ENCODE data around the gene PCP2. TPM values are rescaled to one million over a fixed set of nuclear protein-coding genes. Genes with fewer than 3 reads are reported as not detected.

PCP2 gene
- total RNA-seq, 4 donors from 2014 or later = 1.6 to 9.9 (median 1.6) TPM

GRCh38 chr19:7661744-7662538, 28.4 kb upstream of the PCP2 start:
- WGBS = 74% methylated on average over 8 of the region's 8 CpGs
- Histone ChIP-seq H3K4me1 (no peaks in the 10 kb centered on the region), H3K36me3 (no peaks in the 10 kb centered on the region), H3K4me3 (no peak overlapping the region), H3K9me3 (no peaks in the 10 kb centered on the region), H3K27ac (no peak overlapping the region), H3K27me3 (peaks cover 16% of the 10 kb centered on the region)
- DNase-seq (ENCODE audit: low spot score in 2 of 2) = no peak
- TF ChIP-seq EP300 (IDR thresholded peaks at IDR 0.05) = no peak
- TF ChIP-seq POLR2A (IDR thresholded peaks at IDR 0.05) = no peak
- TF ChIP-seq, protein P1, sequence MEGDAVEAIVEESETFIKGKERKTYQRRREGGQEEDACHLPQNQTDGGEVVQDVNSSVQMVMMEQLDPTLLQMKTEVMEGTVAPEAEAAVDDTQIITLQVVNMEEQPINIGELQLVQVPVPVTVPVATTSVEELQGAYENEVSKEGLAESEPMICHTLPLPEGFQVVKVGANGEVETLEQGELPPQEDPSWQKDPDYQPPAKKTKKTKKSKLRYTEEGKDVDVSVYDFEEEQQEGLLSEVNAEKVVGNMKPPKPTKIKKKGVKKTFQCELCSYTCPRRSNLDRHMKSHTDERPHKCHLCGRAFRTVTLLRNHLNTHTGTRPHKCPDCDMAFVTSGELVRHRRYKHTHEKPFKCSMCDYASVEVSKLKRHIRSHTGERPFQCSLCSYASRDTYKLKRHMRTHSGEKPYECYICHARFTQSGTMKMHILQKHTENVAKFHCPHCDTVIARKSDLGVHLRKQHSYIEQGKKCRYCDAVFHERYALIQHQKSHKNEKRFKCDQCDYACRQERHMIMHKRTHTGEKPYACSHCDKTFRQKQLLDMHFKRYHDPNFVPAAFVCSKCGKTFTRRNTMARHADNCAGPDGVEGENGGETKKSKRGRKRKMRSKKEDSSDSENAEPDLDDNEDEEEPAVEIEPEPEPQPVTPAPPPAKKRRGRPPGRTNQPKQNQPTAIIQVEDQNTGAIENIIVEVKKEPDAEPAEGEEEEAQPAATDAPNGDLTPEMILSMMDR (IDR thresholded peaks at IDR 0.05) = no peak
- TF ChIP-seq POLR2AphosphoS5 (IDR thresholded peaks at IDR 0.05) = no peak

- Histone ChIP-seq H3K27ac (no peak overlapping the region), H3K9me3 (no peaks in the 10 kb centered on the region), H3K4me3 (no peak overlapping the region), H3K36me3 (no peaks in the 10 kb centered on the region), H3K4me1 (no peaks in the 10 kb centered on the region), H3K27me3 (peaks cover 3% of the 10 kb centered on the region)
- no peak for DNase-seq (ENCODE audit: low spot score in 2 of 2)
- TF ChIP-seq POLR2A (IDR thresholded peaks at IDR 0.05) = no peak
- TF ChIP-seq POLR2AphosphoS5 (IDR thresholded peaks at IDR 0.05) = no peak
- TF ChIP-seq, protein P1 (IDR thresholded peaks at IDR 0.05) = no peak
- TF ChIP-seq EP300 (IDR thresholded peaks at IDR 0.05) = no peak
- 45% methylated on average over 9 of the region's 9 CpGs for WGBS
Measured at GRCh38 chr19:7658219-7658686, 24.7 kb upstream of the PCP2 start.

DNA sequence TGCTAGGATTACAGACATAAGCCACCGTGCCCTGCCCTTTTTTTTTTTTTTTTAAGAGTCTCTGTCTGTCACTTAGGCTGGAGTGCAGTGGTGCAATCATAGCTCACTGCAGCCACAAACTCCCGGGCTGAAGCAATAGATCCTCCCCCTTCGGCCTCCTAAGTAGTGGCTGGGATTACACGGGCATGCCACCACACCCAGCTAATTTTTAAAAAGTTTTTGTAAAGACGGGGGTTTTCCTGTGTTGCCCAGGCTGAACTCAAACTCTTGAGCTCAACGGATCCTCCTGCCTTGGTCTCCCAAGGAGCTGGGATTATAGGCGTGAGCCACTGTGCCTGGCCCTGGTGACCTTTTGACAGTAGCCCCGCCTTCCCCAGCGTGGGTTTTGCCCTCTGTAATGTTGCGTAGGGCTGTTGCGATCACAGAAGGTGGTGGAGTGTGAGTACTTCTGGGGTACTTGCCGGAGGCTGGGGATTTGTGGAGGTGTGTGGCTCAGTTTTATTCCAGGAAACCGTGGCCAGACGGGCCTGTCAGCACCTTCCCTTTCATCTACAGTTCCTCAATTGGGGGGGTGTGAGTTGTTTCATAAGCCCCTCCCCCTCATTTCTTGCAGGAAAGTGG, 23.7 kb upstream of the PCP2 start:
- Histone ChIP-seq H3K27ac (no peak overlapping the region), H3K9me3 (no peaks in the 10 kb centered on the region)

DNA sequence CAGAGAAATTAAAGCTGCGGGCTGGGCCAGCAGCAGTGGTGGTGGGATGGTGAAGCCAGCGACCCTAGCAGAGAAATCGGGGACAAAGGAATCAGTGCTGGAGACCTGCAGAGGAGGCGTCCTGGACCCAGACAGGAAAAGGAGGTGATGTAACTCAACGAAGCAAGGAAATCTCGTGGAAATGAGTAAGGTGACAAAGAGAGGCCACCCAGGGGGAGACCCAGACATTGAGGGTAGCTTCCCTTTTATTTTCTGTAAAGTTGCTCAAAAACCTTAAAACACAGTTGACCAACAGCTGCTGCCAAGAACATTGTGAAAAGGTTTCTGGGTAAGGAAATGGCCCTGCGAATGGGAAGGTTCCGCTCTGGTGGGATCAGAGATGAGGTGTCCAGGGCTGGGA, 22.1 kb upstream of the PCP2 start:
- H3K27ac ChIP-seq = no peak overlapping the region
- no peaks in the 10 kb centered on the region for H3K9me3 ChIP-seq
- peaks cover 12% of the 10 kb centered on the region for H3K4me1 ChIP-seq
- no peak overlapping the region for H3K4me3 ChIP-seq
- no peak for TF ChIP-seq POLR2A (IDR thresholded peaks at IDR 0.05)
- TF ChIP-seq, protein P1 (IDR thresholded peaks at IDR 0.05) = no peak
- TF ChIP-seq EP300 (IDR thresholded peaks at IDR 0.05) = no peak
- TF ChIP-seq POLR2AphosphoS5 (IDR thresholded peaks at IDR 0.05) = no peak
- WGBS = 76% methylated on average over 8 of the region's 8 CpGs
- H3K27me3 ChIP-seq = peaks cover 3% of the 10 kb centered on the region
- no peaks in the 10 kb centered on the region for H3K36me3 ChIP-seq
- DNase-seq (ENCODE audit: low spot score in 2 of 2) = no peak

More for the DNA sequence above, 23.7 kb upstream of the PCP2 start:
- no peak for DNase-seq (ENCODE audit: low spot score in 2 of 2)
- H3K36me3 ChIP-seq = no peaks in the 10 kb centered on the region
- WGBS = 35% methylated on average over 8 of the region's 14 CpGs
- no peak overlapping the region for H3K4me3 ChIP-seq
- no peaks in the 10 kb centered on the region for H3K27me3 ChIP-seq
- TF ChIP-seq POLR2A (IDR thresholded peaks at IDR 0.05) (no peak), EP300 (IDR thresholded peaks at IDR 0.05) (no peak), POLR2AphosphoS5 (IDR thresholded peaks at IDR 0.05) (no peak)
- TF ChIP-seq, protein P1 (IDR thresholded peaks at IDR 0.05) = no peak
- H3K4me1 ChIP-seq = peaks cover 6% of the 10 kb centered on the region

DNA sequence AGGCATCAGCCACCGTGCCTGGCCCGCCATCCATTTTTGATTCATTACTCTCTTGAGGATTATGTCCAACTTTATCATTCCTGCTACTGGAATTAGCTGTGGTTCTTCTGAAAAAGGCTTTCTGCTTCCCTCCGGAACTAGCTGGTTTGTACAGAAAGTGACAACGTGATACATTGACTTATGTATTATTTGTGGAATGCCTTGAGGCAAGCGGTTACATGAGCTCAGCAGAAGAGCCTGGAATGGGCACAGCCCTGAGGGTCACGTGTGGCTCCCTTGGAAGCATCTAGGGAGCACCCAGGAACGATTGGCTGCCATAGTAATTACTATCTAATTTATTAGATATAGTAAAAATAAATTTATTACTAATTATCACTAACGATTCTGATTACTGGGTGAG, 20.9 kb upstream of the PCP2 start:
- DNase-seq (ENCODE audit: low spot score in 2 of 2) = no peak
- Histone ChIP-seq H3K27me3 (peaks cover 7% of the 10 kb centered on the region), H3K27ac (no peak overlapping the region), H3K9me3 (no peaks in the 10 kb centered on the region), H3K4me1 (peaks cover 12% of the 10 kb centered on the region), H3K4me3 (no peak overlapping the region), H3K36me3 (no peaks in the 10 kb centered on the region)
- 31% methylated on average over 8 of the region's 8 CpGs for WGBS
- no peak for TF ChIP-seq EP300 (IDR thresholded peaks at IDR 0.05)
- no peak for TF ChIP-seq POLR2A (IDR thresholded peaks at IDR 0.05)
- TF ChIP-seq, protein P1 (IDR thresholded peaks at IDR 0.05) = no peak
- TF ChIP-seq POLR2AphosphoS5 (IDR thresholded peaks at IDR 0.05) = no peak

Measured in suprapubic skin (tissue), 4 donors.